GM21423 (cell line): ENCODE measurements around the gene DDC.
"Not testable (repeated sequence)": the region's sequence is repeated elsewhere in the genome, so short reads cannot be mapped to it uniquely, and the experiment has no call there.

Source experiments
- ATAC-seq: cut with Tn5 transposase; IDR thresholded peaks from one replicate; pipeline ENCODE4 v1.9.1; 2021; ENCODE audit warnings: mild to moderate bottlenecking, moderate library complexity; ENCODE audit not compliant: unreplicated experiment

DDC gene

GRCh38 chr7:50589364-50589763 lies 24.2 kb upstream of the DDC start:
- no peak for ATAC-seq

GRCh38 chr7:50588937-50589336 lies 23.7 kb upstream of the DDC start:
- no peak for ATAC-seq

GRCh38 chr7:50587737-50588136 lies 22.5 kb upstream of the DDC start:
- ATAC-seq: no peak

GRCh38 chr7:50584793-50585408 lies 19.7 kb upstream of the DDC start:
- no peak for ATAC-seq

- ATAC-seq: no peak
These were observed 19.2 kb upstream of the DDC start for GRCh38 chr7:50584386-50584785.

GRCh38 chr7:50583295-50583694 lies 18.1 kb upstream of the DDC start:
- ATAC-seq: not testable (repeated sequence)

GRCh38 chr7:50582271-50582670 lies 17.1 kb upstream of the DDC start:
- ATAC-seq: not testable (repeated sequence)

GRCh38 chr7:50580666-50581065 lies 15.5 kb upstream of the DDC start:
- ATAC-seq: not testable (repeated sequence)

- ATAC-seq: no peak
These were observed 14.9 kb upstream of the DDC start for GRCh38 chr7:50580057-50580456.

- ATAC-seq: not testable (repeated sequence)
These were observed 12.9 kb upstream of the DDC start for GRCh38 chr7:50578105-50578504.

GRCh38 chr7:50577569-50577968 lies 12.4 kb upstream of the DDC start:
- ATAC-seq: no peak

GRCh38 chr7:50576388-50576787 lies 11.2 kb upstream of the DDC start:
- not testable (repeated sequence) for ATAC-seq

- ATAC-seq: no peak
These were observed 2.6 kb upstream of the DDC start for GRCh38 chr7:50567715-50568261.

- no peak for ATAC-seq
These were observed 772 bp upstream of the DDC start for GRCh38 chr7:50565977-50566376.

- ATAC-seq: no peak
These were observed 333 bp upstream of the DDC start for GRCh38 chr7:50565559-50565916.

- ATAC-seq: no peak
These were observed 1.0 kb downstream of the DDC start for GRCh38 chr7:50564171-50564570.

GRCh38 chr7:50562136-50562535 lies 3.1 kb downstream of the DDC start:
- no peak for ATAC-seq

GRCh38 chr7:50560865-50561351 lies 4.3 kb downstream of the DDC start:
- no peak for ATAC-seq

GRCh38 chr7:50559881-50560280 lies 5.3 kb downstream of the DDC start:
- no peak for ATAC-seq

- ATAC-seq: no peak
These were observed 6.7 kb downstream of the DDC start for GRCh38 chr7:50558294-50559053.

- no peak for ATAC-seq
These were observed 8.1 kb downstream of the DDC start for GRCh38 chr7:50557099-50557498.
